DOHH2 (cell line): Measurements from ENCODE around the gene FCGBP.
"Not testable (repeated sequence)": the region's sequence is repeated elsewhere in the genome, so short reads cannot be mapped to it uniquely, and the experiment has no call there.

Experiments used
- H3F3A ChIP-seq: fragments of 200-600 bp; sonication (generic), shearing (Covaris generic); 2 replicates; pipeline ENCODE4 v1.6.0; 2016; ENCODE audit warnings: antibody characterized with exemption, mild to moderate bottlenecking; ENCODE audit not compliant: control insufficient read depth, insufficient read depth
- H3K27ac ChIP-seq: fragments of 200-600 bp; sonication (generic); 2 replicates; pipeline ENCODE4 v1.5.1; 2014; ENCODE audit warnings: low read depth, mild to moderate bottlenecking, low read length, moderate library complexity
- H3K27me3 ChIP-seq: fragments of 200-600 bp; sonication (generic); 2 replicates; pipeline ENCODE4 v1.6.1; 2014; ENCODE audit warnings: mild to moderate bottlenecking, low read length, mixed read lengths; ENCODE audit not compliant: control insufficient read depth
- H3K36me3 ChIP-seq: fragments of 200-600 bp; sonication (generic); 2 replicates; pipeline ENCODE4 v1.6.1; 2014; ENCODE audit warnings: mild to moderate bottlenecking, low read length, moderate library complexity, mixed read lengths; ENCODE audit not compliant: control insufficient read depth
- H3K4me1 ChIP-seq: fragments of 200-600 bp; sonication (generic); 2 replicates; pipeline ENCODE4 v1.6.1; 2014; ENCODE audit warnings: mild to moderate bottlenecking, low read length, mixed read lengths; ENCODE audit not compliant: control insufficient read depth
- H3K4me2 ChIP-seq: fragments of 200-600 bp; sonication (generic); 2 replicates; pipeline ENCODE4 v1.6.0; 2014; ENCODE audit warnings: mild to moderate bottlenecking, low read length, moderate library complexity
- H3K4me3 ChIP-seq: fragments of 200-600 bp; sonication (generic); 2 replicates; pipeline ENCODE4 v1.5.1; 2014; ENCODE audit warnings: mild to moderate bottlenecking, low read length, mixed read lengths
- H3K79me2 ChIP-seq: fragments of 200-600 bp; sonication (generic); 2 replicates; pipeline ENCODE4 v1.6.1; 2014; ENCODE audit warnings: mild to moderate bottlenecking, low read length, mixed read lengths; ENCODE audit not compliant: control insufficient read depth
- H3K9me2 ChIP-seq: fragments of 200-600 bp; sonication (generic); replicated peaks from 2 replicates; pipeline ENCODE4 v1.6.1; 2014; ENCODE audit warnings: mild to moderate bottlenecking, low read length, mixed read lengths; ENCODE audit not compliant: control insufficient read depth
- H3K9me3 ChIP-seq: fragments of 200-600 bp; sonication (generic); 2 replicates; pipeline ENCODE4 v1.6.1; 2014; ENCODE audit warnings: antibody characterized with exemption, low read length, mixed read lengths; ENCODE audit not compliant: control insufficient read depth, insufficient read depth
- H4K20me1 ChIP-seq: fragments of 200-600 bp; sonication (generic); 2 replicates; pipeline ENCODE4 v1.6.0; 2014; ENCODE audit warnings: low read depth, mild to moderate bottlenecking, antibody characterized with exemption, low read length, moderate library complexity; ENCODE audit not compliant: control insufficient read depth, insufficient read depth
- EZH2phosphoT487 ChIP-seq: fragments of 200-600 bp; sonication (generic); IDR thresholded peaks from 2 replicates; pipeline ENCODE4 v1.6.1; 2017; ENCODE audit warnings: borderline replicate concordance, mild to moderate bottlenecking, antibody characterized with exemption, low read length, moderate library complexity, mixed read lengths
- TF ChIP-seq, protein P1 (sequence below): fragments of 200-600 bp; sonication (generic); IDR thresholded peaks from one replicate; pipeline ENCODE4 v1.5.1; 2014; ENCODE audit warnings: antibody characterized with exemption, mild to moderate bottlenecking, low read depth, low read length; ENCODE audit not compliant: poor library complexity, severe bottlenecking

The FCGBP gene

DNA sequence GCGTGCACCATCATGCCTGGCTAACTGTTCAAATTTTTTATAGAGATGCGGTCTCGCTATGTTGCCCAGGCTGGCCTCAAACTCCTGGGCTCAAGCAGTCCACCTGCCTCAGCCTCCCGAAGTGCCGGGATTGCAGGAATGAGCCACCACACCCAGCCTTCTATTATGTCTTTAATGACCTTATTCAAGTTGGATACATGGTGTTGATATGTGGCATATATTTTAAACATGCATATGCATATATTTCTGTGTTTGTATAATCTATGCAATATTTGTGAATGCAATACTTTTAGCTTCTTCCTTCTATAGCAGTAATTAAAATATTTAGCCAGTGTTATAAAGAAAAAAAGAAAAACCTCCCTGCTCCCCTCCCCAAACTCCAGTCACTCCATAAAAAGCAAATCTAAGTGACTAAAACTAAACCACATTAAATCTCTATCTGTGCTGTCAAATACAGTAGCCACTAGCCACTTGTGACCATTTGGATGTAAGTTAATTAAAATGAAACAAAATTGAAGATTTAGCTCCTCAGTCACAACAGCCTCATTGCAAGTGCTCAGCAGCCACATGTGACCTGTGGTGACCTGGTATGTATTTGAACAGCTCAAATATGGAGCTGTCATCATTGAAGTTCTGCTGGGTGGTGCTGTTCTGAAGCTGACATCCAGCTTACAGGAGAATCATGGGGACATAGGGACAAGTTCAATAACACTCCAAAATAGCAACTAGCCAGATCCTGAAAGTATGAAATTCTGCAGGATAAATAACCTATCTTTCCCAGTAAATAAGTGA is 27.4 kb downstream of the FCGBP start:
- H3K4me1 ChIP-seq, result 0 out of 2 replicates have a peak, but pooled peaks cover 3% of the 10 kb centered on the region

GRCh38 chr19:39906283-39906682 is 28.2 kb downstream of the FCGBP start:
- H3F3A ChIP-seq, result no peaks in the 10 kb centered on the region
- no peak overlapping the region for H3K27ac ChIP-seq
- no peaks in the 10 kb centered on the region for H3K9me3 ChIP-seq
- no peaks in the 10 kb centered on the region for H4K20me1 ChIP-seq
- H3K27me3 ChIP-seq, result no peaks in the 10 kb centered on the region
- TF ChIP-seq, protein P1, sequence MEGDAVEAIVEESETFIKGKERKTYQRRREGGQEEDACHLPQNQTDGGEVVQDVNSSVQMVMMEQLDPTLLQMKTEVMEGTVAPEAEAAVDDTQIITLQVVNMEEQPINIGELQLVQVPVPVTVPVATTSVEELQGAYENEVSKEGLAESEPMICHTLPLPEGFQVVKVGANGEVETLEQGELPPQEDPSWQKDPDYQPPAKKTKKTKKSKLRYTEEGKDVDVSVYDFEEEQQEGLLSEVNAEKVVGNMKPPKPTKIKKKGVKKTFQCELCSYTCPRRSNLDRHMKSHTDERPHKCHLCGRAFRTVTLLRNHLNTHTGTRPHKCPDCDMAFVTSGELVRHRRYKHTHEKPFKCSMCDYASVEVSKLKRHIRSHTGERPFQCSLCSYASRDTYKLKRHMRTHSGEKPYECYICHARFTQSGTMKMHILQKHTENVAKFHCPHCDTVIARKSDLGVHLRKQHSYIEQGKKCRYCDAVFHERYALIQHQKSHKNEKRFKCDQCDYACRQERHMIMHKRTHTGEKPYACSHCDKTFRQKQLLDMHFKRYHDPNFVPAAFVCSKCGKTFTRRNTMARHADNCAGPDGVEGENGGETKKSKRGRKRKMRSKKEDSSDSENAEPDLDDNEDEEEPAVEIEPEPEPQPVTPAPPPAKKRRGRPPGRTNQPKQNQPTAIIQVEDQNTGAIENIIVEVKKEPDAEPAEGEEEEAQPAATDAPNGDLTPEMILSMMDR, result no peak
- TF ChIP-seq EZH2phosphoT487, result no peak
- no peaks in the 10 kb centered on the region for H3K79me2 ChIP-seq
- no peak overlapping the region for H3K4me2 ChIP-seq
- no peak overlapping the region for H3K4me3 ChIP-seq
- no peaks in the 10 kb centered on the region for H3K9me2 ChIP-seq
- H3K4me1 ChIP-seq, result 0 out of 2 replicates have a peak, but pooled peaks cover 3% of the 10 kb centered on the region
- no peaks in the 10 kb centered on the region for H3K36me3 ChIP-seq

More for the DNA sequence above, 27.4 kb downstream of the FCGBP start:
- Histone ChIP-seq H3K9me3 (no peaks in the 10 kb centered on the region), H3K27me3 (no peaks in the 10 kb centered on the region), H3K79me2 (no peaks in the 10 kb centered on the region), H3K4me2 (no peak overlapping the region), H3K36me3 (no peaks in the 10 kb centered on the region), H4K20me1 (no peaks in the 10 kb centered on the region), H3K4me3 (no peak overlapping the region), H3K9me2 (no peaks in the 10 kb centered on the region), H3K27ac (no peak overlapping the region), H3F3A (no peaks in the 10 kb centered on the region)
- TF ChIP-seq EZH2phosphoT487, result no peak
- TF ChIP-seq, protein P1, result no peak

DNA sequence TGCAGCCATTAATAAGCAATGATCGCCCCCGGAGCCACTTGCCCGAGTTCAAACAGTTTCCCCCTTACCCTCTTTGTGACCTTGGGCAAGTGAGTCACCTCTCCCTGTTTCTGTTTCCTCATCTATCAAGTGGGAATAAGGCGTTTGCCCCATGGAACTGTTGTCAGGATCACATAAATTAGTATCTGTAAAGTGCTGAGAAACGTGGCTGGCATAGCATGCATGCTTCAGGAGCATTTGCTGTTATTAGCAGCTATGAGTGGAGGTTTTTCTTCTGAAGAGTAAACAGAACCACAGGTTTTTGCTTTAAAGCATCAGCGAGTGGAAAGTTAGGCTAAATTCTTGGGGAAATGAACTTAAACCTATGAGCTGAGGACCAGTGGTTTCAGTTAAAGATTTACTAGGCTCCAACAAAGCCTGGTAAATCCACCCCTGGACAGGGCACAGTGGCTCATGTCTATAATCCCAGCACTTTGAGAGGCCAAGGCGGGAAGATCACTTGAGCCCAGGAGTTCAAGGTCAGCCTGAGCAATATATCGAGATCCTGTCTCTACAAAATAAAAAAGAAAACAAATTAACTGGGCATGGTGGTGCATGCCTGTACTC is 30.8 kb downstream of the FCGBP start:
- H3K36me3 ChIP-seq, H3K4me2 ChIP-seq, H4K20me1 ChIP-seq, H3K27ac ChIP-seq, H3K27me3 ChIP-seq, H3K9me2 ChIP-seq, H3K9me3 ChIP-seq, H3K79me2 ChIP-seq, H3F3A ChIP-seq, H3K4me1 ChIP-seq, H3K4me3 ChIP-seq: not testable (repeated sequence)

DNA sequence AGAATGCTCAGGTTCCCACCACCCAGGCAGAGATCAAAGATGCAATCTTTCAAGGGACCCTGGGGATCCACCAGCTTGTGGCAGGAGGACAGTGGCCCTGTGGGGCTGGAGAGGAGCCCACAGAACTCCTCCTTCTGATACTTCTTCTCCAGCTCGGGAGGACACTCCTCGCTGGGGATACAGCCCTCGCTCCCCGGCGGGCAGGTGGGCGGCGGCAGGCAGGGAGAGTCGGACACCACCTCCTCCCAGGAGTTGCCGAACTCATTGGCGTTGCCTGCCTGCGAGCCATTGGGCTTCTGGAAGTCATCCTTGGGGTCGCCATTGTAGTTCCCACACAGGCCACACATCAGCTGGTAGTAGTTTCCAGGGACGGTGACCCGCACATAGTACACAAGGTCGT is 32.1 kb downstream of the FCGBP start:
- H3K9me3 ChIP-seq, H3K4me2 ChIP-seq, H3K27me3 ChIP-seq, H3K36me3 ChIP-seq, H3K4me3 ChIP-seq, H4K20me1 ChIP-seq, H3K27ac ChIP-seq, H3K79me2 ChIP-seq, H3K9me2 ChIP-seq, H3K4me1 ChIP-seq, H3F3A ChIP-seq: not testable (repeated sequence)

DNA sequence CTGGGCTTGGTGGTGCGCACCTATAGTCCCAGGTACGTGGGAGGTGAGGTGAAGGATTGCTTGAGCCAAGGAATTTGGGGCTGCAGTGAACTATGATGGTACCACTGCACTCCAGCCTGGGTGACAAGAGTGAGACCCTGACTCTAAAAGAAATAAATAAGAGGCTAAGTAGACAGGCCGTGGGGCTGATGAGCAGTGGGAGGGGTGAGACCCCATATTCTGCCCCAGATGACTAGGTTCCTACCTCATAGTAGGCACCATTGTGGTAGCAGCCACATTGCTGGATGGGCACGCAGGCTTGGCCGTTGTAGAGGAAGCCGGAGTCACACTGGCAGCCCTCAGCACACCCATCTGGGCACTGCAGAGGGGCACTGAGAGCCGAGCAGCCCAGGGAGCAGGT is 32.8 kb downstream of the FCGBP start:
- H3K27me3 ChIP-seq, H3K79me2 ChIP-seq, H3K4me1 ChIP-seq, H3F3A ChIP-seq, H3K27ac ChIP-seq, H4K20me1 ChIP-seq, H3K9me3 ChIP-seq, H3K4me3 ChIP-seq, H3K4me2 ChIP-seq, H3K9me2 ChIP-seq, H3K36me3 ChIP-seq: not testable (repeated sequence)

GRCh38 chr19:39898858-39899257 is 35.6 kb downstream of the FCGBP start:
- not testable (repeated sequence) for H3K27me3 ChIP-seq, H3K36me3 ChIP-seq, H3K9me2 ChIP-seq, H3K4me2 ChIP-seq, H4K20me1 ChIP-seq, H3F3A ChIP-seq, H3K9me3 ChIP-seq, H3K4me1 ChIP-seq, H3K79me2 ChIP-seq, H3K27ac ChIP-seq, H3K4me3 ChIP-seq
